Measurements from ENCODE around the gene SH3RF1.

SH3RF1 gene

DNA sequence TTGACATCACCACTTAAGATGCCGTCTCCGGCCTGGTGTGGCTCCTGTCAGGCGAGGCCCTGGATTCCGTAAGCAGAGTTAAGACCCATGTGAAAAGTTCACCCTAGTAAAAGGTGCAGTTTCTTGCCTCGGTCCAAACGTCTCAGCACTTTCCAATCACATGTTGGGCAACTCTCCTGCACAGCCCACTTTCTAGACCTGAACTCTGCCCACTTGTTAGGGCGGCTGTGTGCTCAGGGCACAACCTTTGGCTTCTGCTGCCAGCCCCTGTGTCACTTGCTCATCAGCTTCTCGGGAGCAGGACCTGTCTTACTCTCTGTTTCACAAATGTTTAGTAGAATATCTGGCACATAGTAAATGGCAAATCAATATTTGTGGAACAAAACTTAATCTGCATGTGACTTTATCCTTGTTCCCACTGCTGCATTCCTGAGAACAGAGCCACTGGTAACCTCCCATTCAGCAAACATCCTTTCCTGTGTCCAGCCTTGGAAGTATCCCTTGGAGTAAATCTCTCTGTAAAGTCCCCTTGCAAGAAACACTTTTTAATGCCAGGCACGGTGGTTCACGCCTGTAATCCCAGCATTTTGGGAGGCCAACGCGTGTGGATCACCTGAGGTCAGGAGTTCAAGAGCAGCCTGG, 38.7 kb upstream of the SH3RF1 start:
- DNase-seq (ENCODE audit: low read depth) = no peak
- TF ChIP-seq, protein P1, sequence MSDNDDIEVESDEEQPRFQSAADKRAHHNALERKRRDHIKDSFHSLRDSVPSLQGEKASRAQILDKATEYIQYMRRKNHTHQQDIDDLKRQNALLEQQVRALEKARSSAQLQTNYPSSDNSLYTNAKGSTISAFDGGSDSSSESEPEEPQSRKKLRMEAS (IDR thresholded peaks at IDR 0.05; ENCODE audit: low read depth, low read length) = no peak
- TF ChIP-seq MYC (IDR thresholded peaks at IDR 0.05; ENCODE audit: low read depth, low read length) (no peak), POLR2A (IDR thresholded peaks at IDR 0.05; ENCODE audit: extremely low read depth, insufficient read length) (no peak)
- TF ChIP-seq, protein P2, sequence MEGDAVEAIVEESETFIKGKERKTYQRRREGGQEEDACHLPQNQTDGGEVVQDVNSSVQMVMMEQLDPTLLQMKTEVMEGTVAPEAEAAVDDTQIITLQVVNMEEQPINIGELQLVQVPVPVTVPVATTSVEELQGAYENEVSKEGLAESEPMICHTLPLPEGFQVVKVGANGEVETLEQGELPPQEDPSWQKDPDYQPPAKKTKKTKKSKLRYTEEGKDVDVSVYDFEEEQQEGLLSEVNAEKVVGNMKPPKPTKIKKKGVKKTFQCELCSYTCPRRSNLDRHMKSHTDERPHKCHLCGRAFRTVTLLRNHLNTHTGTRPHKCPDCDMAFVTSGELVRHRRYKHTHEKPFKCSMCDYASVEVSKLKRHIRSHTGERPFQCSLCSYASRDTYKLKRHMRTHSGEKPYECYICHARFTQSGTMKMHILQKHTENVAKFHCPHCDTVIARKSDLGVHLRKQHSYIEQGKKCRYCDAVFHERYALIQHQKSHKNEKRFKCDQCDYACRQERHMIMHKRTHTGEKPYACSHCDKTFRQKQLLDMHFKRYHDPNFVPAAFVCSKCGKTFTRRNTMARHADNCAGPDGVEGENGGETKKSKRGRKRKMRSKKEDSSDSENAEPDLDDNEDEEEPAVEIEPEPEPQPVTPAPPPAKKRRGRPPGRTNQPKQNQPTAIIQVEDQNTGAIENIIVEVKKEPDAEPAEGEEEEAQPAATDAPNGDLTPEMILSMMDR (IDR thresholded peaks at IDR 0.05; ENCODE audit: low read depth, low read length) = no peak
- H3K4me3 ChIP-seq (ENCODE audit: low read depth, low read length) = no peak overlapping the region

DNA sequence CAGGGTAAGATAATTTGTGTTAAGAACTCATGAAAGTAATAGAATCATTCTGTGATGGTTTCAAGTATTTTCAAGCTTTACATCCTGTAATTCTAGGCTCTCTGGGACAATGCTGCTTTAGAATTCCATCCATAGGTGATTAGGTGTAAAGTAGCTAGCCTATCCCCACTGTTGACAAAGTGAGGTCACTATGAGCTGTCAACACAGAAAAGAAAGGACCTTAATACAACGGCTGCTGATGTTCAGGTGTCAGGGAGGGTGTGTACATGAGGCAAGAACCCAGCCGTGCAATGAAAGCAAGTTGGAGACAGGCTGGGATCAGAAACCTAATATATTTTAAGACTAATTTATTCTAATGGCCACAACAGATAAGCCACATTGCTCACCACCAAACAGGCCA, 36.8 kb upstream of the SH3RF1 start:
- no peak overlapping the region for H3K4me3 ChIP-seq (ENCODE audit: low read depth, low read length)
- DNase-seq (ENCODE audit: low read depth) = no peak
- TF ChIP-seq, protein P2 (IDR thresholded peaks at IDR 0.05; ENCODE audit: low read depth, low read length) = no peak
- TF ChIP-seq MYC (IDR thresholded peaks at IDR 0.05; ENCODE audit: low read depth, low read length) (no peak), POLR2A (IDR thresholded peaks at IDR 0.05; ENCODE audit: extremely low read depth, insufficient read length) (no peak)
- TF ChIP-seq, protein P1 (IDR thresholded peaks at IDR 0.05; ENCODE audit: low read depth, low read length) = no peak

DNA sequence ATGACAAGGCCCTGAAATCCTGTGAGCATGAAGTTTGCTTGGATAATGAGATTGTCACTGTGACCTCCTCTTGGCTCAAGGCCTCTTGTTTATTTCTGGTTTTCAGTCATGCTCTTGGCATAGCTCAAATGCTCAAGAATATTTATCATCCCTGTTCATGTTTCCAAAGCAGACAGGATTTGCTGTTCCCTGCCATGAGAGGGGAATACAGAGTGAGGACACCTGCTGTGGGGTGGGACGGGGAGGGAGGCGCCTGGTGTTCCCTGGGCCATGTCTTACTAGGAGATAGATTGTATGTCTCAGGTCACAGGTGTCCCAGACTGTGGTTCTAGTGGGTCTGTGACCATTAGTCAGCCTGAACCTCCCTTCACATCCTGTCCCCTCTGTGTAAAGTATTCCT, 34.9 kb upstream of the SH3RF1 start:
- TF ChIP-seq MYC (IDR thresholded peaks at IDR 0.05; ENCODE audit: low read depth, low read length) (no peak), POLR2A (IDR thresholded peaks at IDR 0.05; ENCODE audit: extremely low read depth, insufficient read length) (no peak)
- TF ChIP-seq, protein P1 (IDR thresholded peaks at IDR 0.05; ENCODE audit: low read depth, low read length) = no peak
- TF ChIP-seq, protein P2 (IDR thresholded peaks at IDR 0.05; ENCODE audit: low read depth, low read length) = no peak
- H3K4me3 ChIP-seq (ENCODE audit: low read depth, low read length) = no peak overlapping the region
- no peak for DNase-seq (ENCODE audit: low read depth)

DNA sequence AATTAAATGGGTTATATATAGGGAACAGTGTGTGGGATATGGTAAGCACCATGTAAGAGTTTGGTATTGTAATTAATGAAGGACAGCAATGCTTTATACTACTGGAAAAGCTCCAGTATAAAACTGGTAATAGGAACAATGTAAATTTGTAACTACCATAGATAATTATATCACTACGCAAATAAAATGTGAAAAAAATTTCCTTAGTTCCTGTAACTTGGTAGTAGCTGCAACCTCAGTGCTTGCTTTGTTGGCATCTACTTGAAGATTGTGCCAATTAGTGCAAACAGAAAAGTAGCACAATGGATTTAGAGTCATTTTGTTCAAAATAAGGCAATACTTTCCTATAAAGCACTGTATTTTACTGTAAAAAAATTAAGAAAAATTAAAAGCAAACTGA, 34.4 kb upstream of the SH3RF1 start:
- TF ChIP-seq, protein P1 (IDR thresholded peaks at IDR 0.05; ENCODE audit: low read depth, low read length) = no peak
- TF ChIP-seq MYC (IDR thresholded peaks at IDR 0.05; ENCODE audit: low read depth, low read length) (no peak), POLR2A (IDR thresholded peaks at IDR 0.05; ENCODE audit: extremely low read depth, insufficient read length) (no peak)
- TF ChIP-seq, protein P2 (IDR thresholded peaks at IDR 0.05; ENCODE audit: low read depth, low read length) = no peak
- no peak overlapping the region for H3K4me3 ChIP-seq (ENCODE audit: low read depth, low read length)
- DNase-seq (ENCODE audit: low read depth) = no peak

DNA sequence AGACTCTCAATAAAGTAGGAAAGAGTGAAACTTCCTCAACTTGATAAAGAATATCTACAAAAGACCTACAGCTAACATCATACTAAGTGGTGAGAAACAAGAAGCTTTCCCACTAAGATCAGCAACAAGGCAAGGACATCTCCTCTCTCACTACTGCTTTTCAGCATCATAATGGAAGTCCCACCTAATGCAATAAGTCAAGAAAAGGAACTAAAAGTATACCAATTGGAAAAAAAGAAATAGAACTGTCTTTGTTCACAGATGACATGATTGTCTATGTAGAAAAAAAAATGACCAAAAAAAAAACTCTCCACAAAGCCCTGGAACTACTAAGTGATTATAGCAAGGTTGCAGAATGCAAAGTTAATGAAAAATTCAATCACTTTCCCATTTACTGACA, 25.1 kb upstream of the SH3RF1 start:
- TF ChIP-seq POLR2A (IDR thresholded peaks at IDR 0.05; ENCODE audit: extremely low read depth, insufficient read length) (no peak), MYC (IDR thresholded peaks at IDR 0.05; ENCODE audit: low read depth, low read length) (no peak)
- TF ChIP-seq, protein P2 (IDR thresholded peaks at IDR 0.05; ENCODE audit: low read depth, low read length) = no peak
- TF ChIP-seq, protein P1 (IDR thresholded peaks at IDR 0.05; ENCODE audit: low read depth, low read length) = no peak
- DNase-seq (ENCODE audit: low read depth) = no peak
- H3K4me3 ChIP-seq (ENCODE audit: low read depth, low read length) = no peak overlapping the region

Data from NB4 (cell line).